OCI-LY3 (cell line): ENCODE results near the gene SCNN1G.
"Not testable (repeated sequence)": the region's sequence is repeated elsewhere in the genome, so short reads cannot be mapped to it uniquely, and the experiment has no call there.

Source experiments
- H2AFZ ChIP-seq: fragments of 200-600, 300-600 bp; shearing (Covaris generic); 2 replicates; pipeline ENCODE4 v1.6.0; 2014; ENCODE audit warnings: antibody characterized with exemption, low read depth, low read length
- H3K27ac ChIP-seq: fragments of 200-600, 300-600 bp; sonication (generic); 2 replicates; pipeline ENCODE4 v1.5.1; 2014; ENCODE audit warnings: mild to moderate bottlenecking, low read length, moderate library complexity, mixed read lengths
- H3K27me3 ChIP-seq: fragments of 200-600, 300-600 bp; sonication (generic); 2 replicates; pipeline ENCODE4 v1.6.1; 2014; ENCODE audit warnings: low read depth, low read length, mixed read lengths
- H3K36me3 ChIP-seq: fragments of 200-600, 300-600 bp; sonication (generic); replicated peaks from 2 replicates; pipeline ENCODE3; 2014; ENCODE audit warnings: low read depth, low read length, mixed read lengths
- H3K4me1 ChIP-seq: fragments of 300-600, 200-600 bp; sonication (generic); 2 replicates; pipeline ENCODE4 v1.6.1; 2014; ENCODE audit warnings: low read length, mixed read lengths
- H3K4me2 ChIP-seq: fragments of 200-600, 300-600 bp; sonication (generic); 2 replicates; pipeline ENCODE4 v1.6.1; 2014; ENCODE audit warnings: low read length, mixed read lengths
- H3K4me3 ChIP-seq: fragments of 300-600, 200-600 bp; sonication (generic); 2 replicates; pipeline ENCODE4 v1.5.1; 2014; ENCODE audit warnings: antibody characterized with exemption, mild to moderate bottlenecking, low read length, moderate library complexity
- H3K79me2 ChIP-seq: fragments of 300-600, 200-600 bp; shearing (Covaris generic); 2 replicates; pipeline ENCODE4 v1.6.1; 2014; ENCODE audit warnings: mild to moderate bottlenecking, low read length, mixed read lengths
- H3K9ac ChIP-seq: fragments of 300-600, 200-600 bp; shearing (Covaris generic); 2 replicates; pipeline ENCODE4 v1.6.0; 2014; ENCODE audit warnings: mild to moderate bottlenecking, low read length, moderate library complexity
- H3K9me3 ChIP-seq: fragments of 200-600, 300-600 bp; shearing (Covaris generic); 2 replicates; pipeline ENCODE4 v1.6.1; 2014; ENCODE audit warnings: low read length, mixed read lengths; ENCODE audit not compliant: insufficient read depth
- H4K20me1 ChIP-seq: fragments of 200-600, 300-600 bp; sonication (generic); 2 replicates; pipeline ENCODE4 v1.6.1; 2016; ENCODE audit warnings: low read length, mixed read lengths; ENCODE audit not compliant: insufficient read depth
- CTCF ChIP-seq: fragments of 200-600, 300-600 bp; sonication (generic); IDR thresholded peaks from 2 replicates; pipeline ENCODE4 v1.5.1; 2014; ENCODE audit warnings: antibody characterized with exemption, low read length, low read depth
- EZH2phosphoT487 ChIP-seq: fragments of 200-600 bp; shearing (Covaris generic); IDR thresholded peaks from 2 replicates; pipeline ENCODE4 v1.6.1; 2018; ENCODE audit warnings: antibody characterized with exemption, mixed run types, low read depth

Gene SCNN1G

GRCh38 chr16:23248261-23249194, 66.0 kb downstream of the SCNN1G start:
- Histone ChIP-seq H4K20me1 (no peaks in the 10 kb centered on the region), H3K79me2 (no peaks in the 10 kb centered on the region), H3K4me1 (no peaks in the 10 kb centered on the region), H3K36me3 (no peaks in the 10 kb centered on the region), H3K27me3 (no peaks in the 10 kb centered on the region), H3K4me2 (no peak overlapping the region), H3K9ac (no peak overlapping the region), H2AFZ (no peak overlapping the region), H3K27ac (no peak overlapping the region), H3K4me3 (no peak overlapping the region), H3K9me3 (no peaks in the 10 kb centered on the region)
- TF ChIP-seq CTCF (no peak), EZH2phosphoT487 (no peak)

- Histone ChIP-seq H3K9ac (no peak overlapping the region), H3K79me2 (no peaks in the 10 kb centered on the region), H2AFZ (no peak overlapping the region), H3K9me3 (no peaks in the 10 kb centered on the region), H3K36me3 (no peaks in the 10 kb centered on the region), H3K27ac (no peak overlapping the region), H4K20me1 (no peaks in the 10 kb centered on the region), H3K27me3 (peaks cover 6% of the 10 kb centered on the region; the same call in 1 of the 2 replicates), H3K4me2 (no peak overlapping the region), H3K4me3 (no peak overlapping the region), H3K4me1 (no peaks in the 10 kb centered on the region)
- TF ChIP-seq EZH2phosphoT487 (no peak), CTCF (no peak)
These were observed 67.3 kb downstream of the SCNN1G start for GRCh38 chr16:23249830-23250229.

- Histone ChIP-seq H3K79me2 (no peaks in the 10 kb centered on the region), H3K27ac (no peak overlapping the region), H3K4me3 (no peak overlapping the region), H3K4me2 (no peak overlapping the region), H3K9ac (no peak overlapping the region), H3K36me3 (no peaks in the 10 kb centered on the region), H3K27me3 (peaks cover 15% of the 10 kb centered on the region), H3K4me1 (no peaks in the 10 kb centered on the region), H2AFZ (no peak overlapping the region), H3K9me3 (no peaks in the 10 kb centered on the region), H4K20me1 (no peaks in the 10 kb centered on the region)
- TF ChIP-seq CTCF (no peak), EZH2phosphoT487 (no peak)
These were observed 69.8 kb downstream of the SCNN1G start for GRCh38 chr16:23252310-23252709.

DNA sequence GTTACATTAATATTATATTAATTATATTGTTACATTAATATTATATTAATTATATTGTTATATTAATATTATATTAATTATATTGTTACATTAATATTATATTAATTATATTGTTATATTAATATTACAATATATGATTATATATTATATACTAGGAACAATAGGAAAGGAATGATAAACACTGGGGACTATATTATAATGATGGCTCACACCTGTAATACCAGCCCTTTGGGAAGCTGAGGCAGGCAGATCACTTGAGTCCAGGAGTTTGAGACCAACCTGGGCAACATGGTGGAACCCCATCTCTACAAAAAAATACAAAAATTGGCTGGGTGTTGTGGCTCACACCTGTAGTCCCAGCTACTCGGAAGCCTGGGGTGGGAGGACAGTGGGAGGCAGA, 71.1 kb downstream of the SCNN1G start:
- H3K79me2 ChIP-seq, H3K9ac ChIP-seq, H3K4me2 ChIP-seq, H3K4me1 ChIP-seq, H3K36me3 ChIP-seq, H4K20me1 ChIP-seq, H2AFZ ChIP-seq, H3K9me3 ChIP-seq, H3K27ac ChIP-seq, H3K4me3 ChIP-seq: not testable (repeated sequence)
- H3K27me3 ChIP-seq: peaks cover 15% of the 10 kb centered on the region
